Parathyroid adenoma (tissue), 2 donors: ENCODE data around the gene ASMTL.

Experiments
- H2AFZ ChIP-seq: fragments of 300-600 bp; sonication (generic); one replicate; pipeline ENCODE4 v1.7.0; 2017; ENCODE audit warnings: antibody characterized with exemption, mild to moderate bottlenecking
- H3K27ac ChIP-seq: fragments of 300-600 bp; sonication (generic); one replicate; pipeline ENCODE4 v1.7.0; 2017
- H3K27me3 ChIP-seq: fragments of 300-600 bp; sonication (generic); one replicate; pipeline ENCODE4 v1.7.0; 2017; ENCODE audit warnings: low read length; ENCODE audit not compliant: control insufficient read depth, insufficient read depth
- H3K36me3 ChIP-seq: fragments of 300-600 bp; sonication (generic); one replicate; pipeline ENCODE4 v1.7.0; 2017; ENCODE audit warnings: low read length; ENCODE audit not compliant: control insufficient read depth, insufficient read depth
- H3K4me1 ChIP-seq: fragments of 300-600 bp; sonication (generic); one replicate; pipeline ENCODE4 v1.7.0; 2017; ENCODE audit warnings: control low read depth
- H3K4me2 ChIP-seq: fragments of 300-600 bp; sonication (generic); one replicate; pipeline ENCODE4 v1.7.0; 2017; ENCODE audit warnings: low read length
- H3K4me3 ChIP-seq: fragments of 300-600 bp; sonication (generic); one replicate; pipeline ENCODE4 v1.7.0; 2017; ENCODE audit warnings: low read depth, low read length
- H3K79me2 ChIP-seq: fragments of 300-600 bp; sonication (generic); one replicate; pipeline ENCODE4 v1.7.0; 2017; ENCODE audit warnings: control low read depth
- H3K9ac ChIP-seq: fragments of 300-600 bp; sonication (generic); one replicate; pipeline ENCODE4 v1.7.0; 2017; ENCODE audit warnings: mild to moderate bottlenecking
- H3K9me3 ChIP-seq: fragments of 300-600 bp; sonication (generic); one replicate; pipeline ENCODE4 v1.7.0; 2017; ENCODE audit warnings: low read length; ENCODE audit not compliant: control insufficient read depth
- TF ChIP-seq, protein P1 (sequence below): fragments of 300-600 bp; sonication (generic); IDR thresholded peaks from one replicate; pipeline ENCODE4 v1.7.0; 2017; ENCODE audit warnings: antibody characterized with exemption, mild to moderate bottlenecking
- donor health status: primary hyperparathyroidism.

Gene ASMTL

DNA sequence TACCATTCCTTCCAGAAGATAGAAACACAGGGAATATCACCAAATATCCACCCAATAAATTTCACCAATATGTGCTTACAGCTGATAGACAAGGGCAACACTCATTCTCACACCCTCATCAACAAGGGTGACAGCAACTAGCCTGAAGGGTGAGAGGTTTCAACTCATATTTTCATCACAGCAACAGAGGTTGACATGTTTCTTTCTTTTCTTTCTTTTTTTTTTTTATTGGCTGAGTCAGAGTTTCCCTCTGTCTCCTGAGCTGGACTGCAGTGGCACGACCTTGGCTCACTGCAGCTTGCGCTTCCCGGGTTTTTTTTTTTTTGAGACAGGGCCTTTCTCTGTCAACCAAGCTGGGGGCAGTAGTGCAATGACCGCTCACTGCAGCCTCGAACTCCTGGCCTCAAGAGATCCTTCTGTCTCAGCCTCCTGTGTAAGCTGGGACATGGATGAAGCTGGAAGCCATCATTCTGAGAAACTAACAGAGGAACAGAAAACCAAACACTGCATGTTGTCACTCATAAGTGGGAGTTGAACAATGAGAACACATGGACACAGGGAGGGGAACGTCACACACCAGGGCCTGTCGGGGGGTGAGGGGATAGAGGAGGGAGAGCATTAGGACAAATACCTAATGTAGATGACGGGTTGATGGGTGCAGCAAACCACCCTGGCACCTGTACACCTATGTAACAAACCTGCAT, 27.5 kb upstream of the ASMTL start:
- no peak overlapping the region for H3K9ac ChIP-seq
- H3K4me3 ChIP-seq: no peak overlapping the region
- TF ChIP-seq, protein P1, sequence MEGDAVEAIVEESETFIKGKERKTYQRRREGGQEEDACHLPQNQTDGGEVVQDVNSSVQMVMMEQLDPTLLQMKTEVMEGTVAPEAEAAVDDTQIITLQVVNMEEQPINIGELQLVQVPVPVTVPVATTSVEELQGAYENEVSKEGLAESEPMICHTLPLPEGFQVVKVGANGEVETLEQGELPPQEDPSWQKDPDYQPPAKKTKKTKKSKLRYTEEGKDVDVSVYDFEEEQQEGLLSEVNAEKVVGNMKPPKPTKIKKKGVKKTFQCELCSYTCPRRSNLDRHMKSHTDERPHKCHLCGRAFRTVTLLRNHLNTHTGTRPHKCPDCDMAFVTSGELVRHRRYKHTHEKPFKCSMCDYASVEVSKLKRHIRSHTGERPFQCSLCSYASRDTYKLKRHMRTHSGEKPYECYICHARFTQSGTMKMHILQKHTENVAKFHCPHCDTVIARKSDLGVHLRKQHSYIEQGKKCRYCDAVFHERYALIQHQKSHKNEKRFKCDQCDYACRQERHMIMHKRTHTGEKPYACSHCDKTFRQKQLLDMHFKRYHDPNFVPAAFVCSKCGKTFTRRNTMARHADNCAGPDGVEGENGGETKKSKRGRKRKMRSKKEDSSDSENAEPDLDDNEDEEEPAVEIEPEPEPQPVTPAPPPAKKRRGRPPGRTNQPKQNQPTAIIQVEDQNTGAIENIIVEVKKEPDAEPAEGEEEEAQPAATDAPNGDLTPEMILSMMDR: no peak
- H3K79me2 ChIP-seq: no peaks in the 10 kb centered on the region
- H3K4me1 ChIP-seq: no peaks in the 10 kb centered on the region
- H2AFZ ChIP-seq: no peak overlapping the region
- H3K4me2 ChIP-seq: no peak overlapping the region
- no peaks in the 10 kb centered on the region for H3K36me3 ChIP-seq
- H3K27me3 ChIP-seq: no peaks in the 10 kb centered on the region
- H3K27ac ChIP-seq: no peak overlapping the region
- no peaks in the 10 kb centered on the region for H3K9me3 ChIP-seq

DNA sequence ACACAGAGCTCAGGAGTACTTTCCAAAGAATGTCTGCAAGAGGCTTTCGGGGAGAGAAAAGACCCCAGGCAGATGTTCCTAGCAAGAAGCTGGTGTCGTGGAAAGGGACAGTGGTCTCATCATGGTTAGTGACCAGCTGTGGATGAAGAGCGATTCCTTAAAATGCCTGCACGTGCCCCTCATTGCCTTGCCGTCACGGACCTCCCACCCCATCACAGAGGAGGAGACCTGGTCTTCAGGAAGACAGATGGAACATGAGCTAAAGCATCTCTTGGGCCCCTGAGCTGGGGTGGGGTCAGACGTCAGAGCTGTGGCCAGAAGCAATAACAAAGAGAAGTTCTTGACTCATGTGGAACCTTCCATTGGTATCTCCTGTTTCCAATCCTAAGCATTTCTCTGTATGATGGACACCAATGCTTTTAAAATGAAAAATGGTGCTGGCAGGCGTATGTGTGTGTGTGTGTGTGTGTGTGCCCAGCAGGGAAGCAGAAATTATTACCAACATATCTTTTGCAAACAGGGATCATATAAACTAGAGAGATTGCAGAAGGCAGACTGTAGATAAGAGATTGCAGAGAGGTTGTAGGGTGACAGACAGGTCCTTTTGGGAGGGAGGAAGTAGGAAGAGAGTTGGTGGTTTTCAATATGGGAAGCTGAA, 25.2 kb upstream of the ASMTL start:
- Histone ChIP-seq H3K27me3 (no peaks in the 10 kb centered on the region), H3K79me2 (no peaks in the 10 kb centered on the region), H3K4me2 (no peak overlapping the region), H3K27ac (no peak overlapping the region), H3K9ac (no peak overlapping the region), H3K4me3 (no peak overlapping the region), H3K4me1 (no peaks in the 10 kb centered on the region), H3K9me3 (no peaks in the 10 kb centered on the region), H2AFZ (no peak overlapping the region), H3K36me3 (no peaks in the 10 kb centered on the region)
- TF ChIP-seq, protein P1: no peak

DNA sequence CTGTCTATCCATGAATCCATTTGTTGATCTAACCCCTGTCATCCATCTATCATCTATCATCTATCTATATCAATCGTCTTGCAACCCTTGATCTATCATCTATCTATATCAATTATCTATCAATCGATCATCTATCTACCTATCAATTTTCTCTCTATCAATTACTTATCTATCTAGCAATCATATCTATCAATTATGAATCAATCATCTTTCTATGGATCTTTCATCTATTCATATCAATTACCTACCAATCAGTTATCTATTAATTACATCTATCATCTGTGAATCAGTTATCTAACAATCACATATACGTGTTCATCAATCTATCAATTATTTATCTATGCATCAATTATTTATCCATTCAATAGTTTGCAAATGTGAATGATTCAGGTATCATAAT, 24.5 kb upstream of the ASMTL start:
- TF ChIP-seq, protein P1: no peak
- no peaks in the 10 kb centered on the region for H3K79me2 ChIP-seq
- H3K36me3 ChIP-seq: no peaks in the 10 kb centered on the region
- H3K9ac ChIP-seq: no peak overlapping the region
- no peaks in the 10 kb centered on the region for H3K27me3 ChIP-seq
- H3K9me3 ChIP-seq: no peaks in the 10 kb centered on the region
- H3K27ac ChIP-seq: no peak overlapping the region
- no peak overlapping the region for H3K4me2 ChIP-seq
- H3K4me1 ChIP-seq: no peaks in the 10 kb centered on the region
- H2AFZ ChIP-seq: no peak overlapping the region
- H3K4me3 ChIP-seq: no peak overlapping the region

DNA sequence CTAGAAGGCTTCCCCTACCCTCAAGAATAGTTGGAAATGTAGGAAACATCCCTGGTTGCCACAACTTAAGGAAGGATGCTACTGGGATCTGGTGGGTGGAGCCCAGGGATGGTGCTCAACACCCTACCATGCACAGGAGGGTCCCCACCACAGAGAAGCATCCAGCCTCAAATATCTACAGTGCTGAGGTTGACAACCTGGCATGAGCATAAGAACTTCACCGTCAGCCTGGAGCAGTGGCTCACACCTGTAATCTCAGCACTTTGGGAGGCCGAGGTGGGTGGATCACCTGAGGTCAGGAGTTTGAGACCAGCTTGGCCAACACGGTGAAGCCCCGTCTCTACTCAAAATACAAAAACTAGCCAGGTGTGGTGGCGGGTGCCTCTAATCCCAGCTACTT, 24.0 kb upstream of the ASMTL start:
- H3K4me2 ChIP-seq: no peak overlapping the region
- H3K9ac ChIP-seq: no peak overlapping the region
- no peaks in the 10 kb centered on the region for H3K79me2 ChIP-seq
- TF ChIP-seq, protein P1: no peak
- no peaks in the 10 kb centered on the region for H3K9me3 ChIP-seq
- no peaks in the 10 kb centered on the region for H3K27me3 ChIP-seq
- no peak overlapping the region for H3K27ac ChIP-seq
- H3K36me3 ChIP-seq: no peaks in the 10 kb centered on the region
- H3K4me1 ChIP-seq: no peaks in the 10 kb centered on the region
- no peak overlapping the region for H3K4me3 ChIP-seq
- no peak overlapping the region for H2AFZ ChIP-seq

DNA sequence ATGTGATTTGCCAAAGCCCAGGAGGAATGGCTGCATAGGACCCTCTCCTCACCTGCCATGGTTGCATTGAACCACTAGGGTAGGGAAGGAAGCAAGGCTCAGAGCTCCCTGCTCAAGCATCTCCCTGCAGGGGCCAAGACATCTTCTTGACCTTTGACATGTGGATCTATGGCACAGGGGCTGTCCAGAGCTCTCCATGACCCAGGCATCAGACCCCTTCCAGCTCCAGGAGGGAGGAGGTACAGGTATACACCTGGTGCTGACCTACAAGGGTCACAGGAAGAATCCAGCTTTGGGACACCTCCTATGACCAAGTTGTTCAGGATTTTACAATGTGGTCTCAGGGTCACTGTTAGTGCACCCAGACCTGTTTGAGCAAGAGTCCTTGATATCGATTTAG, 23.2 kb upstream of the ASMTL start:
- Histone ChIP-seq H2AFZ (no peak overlapping the region), H3K27ac (no peak overlapping the region), H3K36me3 (no peaks in the 10 kb centered on the region), H3K4me2 (no peak overlapping the region), H3K9me3 (no peaks in the 10 kb centered on the region), H3K4me3 (no peak overlapping the region), H3K9ac (no peak overlapping the region), H3K4me1 (no peaks in the 10 kb centered on the region), H3K79me2 (no peaks in the 10 kb centered on the region), H3K27me3 (no peaks in the 10 kb centered on the region)
- TF ChIP-seq, protein P1: no peak
